Stomach smooth muscle (tissue), 2 donors: ENCODE measurements around the gene MTMR11.
"Not testable (repeated sequence)": the region's sequence is repeated elsewhere in the genome, so short reads cannot be mapped to it uniquely, and the experiment has no call there.

Source experiments
- H3K27ac ChIP-seq: one replicate; pipeline ENCODE4 v1.7.0; 2013; ENCODE audit warnings: mild to moderate bottlenecking, low read length, inconsistent platforms
- H3K27me3 ChIP-seq, 2 donors: one replicate each; pipeline ENCODE4 v1.7.0; 2013; ENCODE audit warnings: low read length in 2 of 2; ENCODE audit not compliant: insufficient read depth in 2 of 2, control insufficient read depth in 1 of 2
- H3K36me3 ChIP-seq, 2 donors: one replicate each; pipeline ENCODE4 v1.7.0; 2013; ENCODE audit warnings: low read length in 2 of 2; ENCODE audit not compliant: control insufficient read depth in 2 of 2, insufficient read depth in 2 of 2
- H3K4me1 ChIP-seq: one replicate; pipeline ENCODE4 v1.7.0; 2013; ENCODE audit warnings: low read length; ENCODE audit not compliant: control insufficient read depth, insufficient read depth
- H3K4me3 ChIP-seq, 2 donors: one replicate each; pipeline ENCODE4 v1.7.0; 2013; ENCODE audit warnings: low read length in 2 of 2
- H3K9ac ChIP-seq, 2 donors: one replicate each; pipeline ENCODE4 v1.7.0; 2013; ENCODE audit warnings: low read length in 2 of 2, mild to moderate bottlenecking in 1 of 2
- H3K9me3 ChIP-seq, 2 donors: one replicate each; pipeline ENCODE4 v1.7.0; 2013; ENCODE audit warnings: low read length in 2 of 2; ENCODE audit not compliant: control insufficient read depth in 2 of 2
- donor health status: healthy.
- donor health status: Pancreatic carcinoma.

MTMR11 gene

DNA sequence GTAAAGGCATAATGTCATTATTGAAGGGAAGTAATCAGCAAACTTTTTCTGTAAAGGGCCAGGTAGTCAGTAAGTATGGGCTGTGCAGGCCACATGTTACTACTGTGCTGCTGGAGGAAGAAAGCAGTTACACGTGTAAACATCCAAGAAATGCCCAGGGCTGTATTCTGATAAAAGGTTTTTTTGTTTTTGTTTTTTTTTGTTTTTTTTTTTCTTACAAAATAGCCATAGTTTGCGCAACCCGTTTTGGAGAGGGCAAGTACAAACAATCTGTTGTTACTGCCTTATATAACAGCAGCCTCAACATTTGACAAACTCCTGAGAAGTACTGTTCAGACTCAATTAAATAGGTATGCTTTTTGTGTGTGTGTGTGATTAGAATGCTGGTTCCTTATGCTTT, 26.7 kb upstream of the MTMR11 start:
- no peaks in the 10 kb centered on the region for H3K9me3 ChIP-seq
- no peak overlapping the region for H3K9ac ChIP-seq
- H3K4me1 ChIP-seq = peaks cover 5% of the 10 kb centered on the region
- no peak overlapping the region for H3K4me3 ChIP-seq
- no peak overlapping the region for H3K27ac ChIP-seq
- H3K36me3 ChIP-seq = peaks cover 30 to 41% of the 10 kb centered on the region in 2 donors
- no peaks in the 10 kb centered on the region for H3K27me3 ChIP-seq

DNA sequence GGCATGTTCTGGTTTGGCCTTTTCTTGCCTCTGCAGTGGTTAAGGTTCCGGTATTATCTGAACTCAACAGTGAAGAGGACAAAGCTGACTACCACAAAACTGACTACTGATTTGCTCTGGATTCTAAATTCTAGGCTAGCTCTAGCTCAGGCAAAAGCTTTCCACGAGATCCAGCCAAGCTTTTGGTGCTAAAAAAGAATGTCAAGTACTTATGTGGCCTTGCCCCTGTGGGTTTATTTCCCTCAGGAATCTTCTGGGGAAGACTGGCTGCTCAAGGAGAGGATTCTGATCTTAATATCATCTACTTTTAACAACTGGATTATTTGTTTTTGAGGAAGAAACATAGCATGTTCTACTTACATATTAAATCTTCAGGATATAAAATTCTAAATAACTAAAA, 26.1 kb upstream of the MTMR11 start:
- H3K27ac ChIP-seq = peak overlapping the region; percentile 31
- peaks cover 32 to 44% of the 10 kb centered on the region in 2 donors for H3K36me3 ChIP-seq
- H3K4me1 ChIP-seq = peaks cover 5% of the 10 kb centered on the region

DNA sequence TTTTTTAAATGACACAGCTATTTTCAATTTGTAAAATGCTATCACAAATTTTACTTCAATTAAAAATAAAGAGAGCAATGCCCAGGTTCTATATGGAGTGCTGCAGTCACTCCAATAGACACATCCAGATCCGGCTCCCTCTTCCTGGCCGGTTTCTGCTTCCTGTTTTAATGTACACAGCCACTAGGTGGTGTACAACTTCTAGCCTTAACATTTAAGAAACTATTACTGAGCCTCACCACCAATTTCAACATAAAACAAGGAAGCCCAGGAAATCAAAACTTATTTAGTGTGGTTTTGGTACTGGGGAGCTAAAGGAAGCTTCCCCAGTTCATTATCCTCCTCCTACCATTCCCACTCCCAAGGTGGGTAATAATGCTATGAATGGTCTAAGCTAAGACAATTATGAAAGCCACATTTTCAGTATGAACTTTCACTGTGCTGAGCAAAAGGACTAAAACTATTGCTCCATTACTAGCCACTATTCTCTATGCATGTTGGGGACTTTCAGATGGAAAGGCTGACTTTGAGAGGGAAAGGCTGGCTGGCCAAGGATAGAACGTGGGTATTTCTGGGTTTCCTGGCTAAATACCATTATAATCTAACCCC, 25.5 kb upstream of the MTMR11 start:
- Histone ChIP-seq H3K4me3 (no peak overlapping the region), H3K9ac (no peak overlapping the region), H3K36me3 (peaks cover 27 to 47% of the 10 kb centered on the region in 2 donors)

More for the DNA sequence above, 26.1 kb upstream of the MTMR11 start:
- Histone ChIP-seq H3K27me3 (no peaks in the 10 kb centered on the region), H3K9me3 (no peaks in the 10 kb centered on the region), H3K9ac (no peak overlapping the region), H3K4me3 (no peak overlapping the region)

DNA sequence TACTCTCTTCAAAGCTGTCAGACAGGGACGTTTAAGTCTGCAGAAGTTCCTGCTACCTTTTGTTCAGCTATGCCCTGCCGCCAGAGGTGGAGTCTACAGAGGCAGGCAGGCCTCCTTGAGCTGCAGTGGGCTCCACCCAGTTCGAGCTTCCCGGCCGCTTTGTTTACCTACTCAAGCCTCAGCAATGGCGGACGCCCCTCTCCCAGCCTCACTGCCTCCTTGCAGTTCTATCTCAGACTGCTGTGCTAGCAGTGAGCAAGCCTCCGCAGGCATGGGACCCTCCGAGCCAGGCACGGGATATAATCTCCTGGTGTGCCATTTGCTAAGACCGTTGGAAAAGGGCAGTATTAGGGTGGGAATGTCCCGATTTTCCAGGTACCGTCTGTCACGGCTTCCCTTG, 20.9 kb upstream of the MTMR11 start:
- not testable (repeated sequence) for H3K27me3 ChIP-seq, H3K27ac ChIP-seq, H3K9ac ChIP-seq, H3K4me1 ChIP-seq, H3K4me3 ChIP-seq, H3K9me3 ChIP-seq
- peaks cover 6 to 21% of the 10 kb centered on the region in 2 donors for H3K36me3 ChIP-seq

More for the DNA sequence above, 25.5 kb upstream of the MTMR11 start:
- Histone ChIP-seq H3K9me3 (no peaks in the 10 kb centered on the region), H3K27ac (peak overlapping the region; percentile 31), H3K4me1 (peaks cover 5% of the 10 kb centered on the region), H3K27me3 (no peaks in the 10 kb centered on the region)

GRCh38 chr1:149949911-149950310, 13.2 kb upstream of the MTMR11 start:
- H3K27me3 ChIP-seq = no peaks in the 10 kb centered on the region
- H3K9ac ChIP-seq = no peak overlapping the region
- H3K9me3 ChIP-seq = no peaks in the 10 kb centered on the region
- H3K4me3 ChIP-seq = no peak overlapping the region
- no peaks in the 10 kb centered on the region for H3K4me1 ChIP-seq
- H3K36me3 ChIP-seq = peaks cover 18 to 28% of the 10 kb centered on the region in 2 donors
- no peak overlapping the region for H3K27ac ChIP-seq

- H3K9ac ChIP-seq = no peak overlapping the region
- H3K27me3 ChIP-seq = no peaks in the 10 kb centered on the region
- H3K4me1 ChIP-seq = peaks cover 5% of the 10 kb centered on the region
- H3K4me3 ChIP-seq = no peak overlapping the region
- no peaks in the 10 kb centered on the region for H3K9me3 ChIP-seq
- peaks cover 24 to 40% of the 10 kb centered on the region in 2 donors for H3K36me3 ChIP-seq
- no peak overlapping the region for H3K27ac ChIP-seq
These were observed 8.5 kb upstream of the MTMR11 start for GRCh38 chr1:149945206-149945605.

GRCh38 chr1:149942885-149943284, 6.2 kb upstream of the MTMR11 start:
- H3K36me3 ChIP-seq = peaks cover 13 to 24% of the 10 kb centered on the region in 2 donors
- H3K27me3 ChIP-seq = no peaks in the 10 kb centered on the region
- H3K4me1 ChIP-seq = peaks cover 23% of the 10 kb centered on the region
- H3K27ac ChIP-seq = no peak overlapping the region
- no peak overlapping the region for H3K4me3 ChIP-seq
- H3K9me3 ChIP-seq = no peaks in the 10 kb centered on the region
- H3K9ac ChIP-seq = no peak overlapping the region

DNA sequence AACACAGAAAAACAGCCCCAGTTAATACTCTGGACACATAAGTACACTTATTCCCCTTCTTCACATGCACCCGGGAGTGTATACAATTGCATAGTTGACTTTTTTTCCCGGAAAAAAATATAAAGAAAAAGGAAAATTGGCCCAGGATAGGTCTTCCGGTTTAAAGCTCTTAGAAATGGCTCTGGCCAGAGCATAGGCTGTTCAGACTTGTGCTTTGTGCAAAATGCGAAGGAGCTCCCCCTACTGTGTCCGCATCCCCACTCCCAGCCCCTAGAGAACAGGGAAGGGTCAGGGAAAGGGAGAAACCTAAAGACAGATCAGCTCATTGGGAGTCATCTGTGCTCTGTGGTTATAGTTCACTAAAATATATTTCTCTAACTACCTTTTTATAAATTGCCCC, 5.5 kb upstream of the MTMR11 start:
- H3K9me3 ChIP-seq = no peaks in the 10 kb centered on the region
- peaks cover 11 to 21% of the 10 kb centered on the region in 2 donors for H3K36me3 ChIP-seq
- H3K4me3 ChIP-seq = no peak overlapping the region
- H3K9ac ChIP-seq = no peak overlapping the region
- peaks cover 30% of the 10 kb centered on the region for H3K4me1 ChIP-seq
- H3K27me3 ChIP-seq = no peaks in the 10 kb centered on the region
- no peak overlapping the region for H3K27ac ChIP-seq

GRCh38 chr1:149940427-149940826, 3.7 kb upstream of the MTMR11 start:
- Histone ChIP-seq H3K4me3 (no peak overlapping the region), H3K9ac (no peak overlapping the region), H3K4me1 (peaks cover 40% of the 10 kb centered on the region), H3K9me3 (no peaks in the 10 kb centered on the region), H3K27me3 (no peaks in the 10 kb centered on the region), H3K36me3 (peaks cover 10 to 17% of the 10 kb centered on the region in 2 donors), H3K27ac (no peak overlapping the region)

GRCh38 chr1:149938668-149939003, 2.0 kb upstream of the MTMR11 start:
- H3K9me3 ChIP-seq, H3K27me3 ChIP-seq, H3K36me3 ChIP-seq: not testable (repeated sequence)
- Histone ChIP-seq H3K27ac (peak overlapping the region; percentile 80), H3K4me1 (peaks cover 51% of the 10 kb centered on the region), H3K9ac (peak overlapping the region in 1 of 2 donors; percentile 47), H3K4me3 (peak overlapping the region; percentile 37 to 72)

DNA sequence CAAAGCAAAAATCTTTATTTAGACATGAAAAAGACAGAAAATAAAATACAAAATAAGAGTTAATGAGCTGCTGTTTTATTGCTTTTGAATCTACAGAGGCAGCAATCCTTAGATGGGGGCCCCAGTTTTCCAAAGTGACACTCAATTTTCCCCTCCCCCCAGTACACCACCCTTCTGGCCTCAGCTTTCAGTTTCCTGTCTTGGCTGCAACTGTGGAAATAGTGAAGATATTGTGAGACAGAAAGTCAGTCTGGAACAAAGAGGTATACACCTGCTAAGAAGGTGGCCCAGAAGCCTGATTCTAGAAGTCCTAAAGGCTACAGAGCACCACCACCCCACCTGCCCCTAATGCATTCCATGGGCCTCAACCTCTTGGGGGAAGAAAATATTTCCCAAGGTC, 1.1 kb upstream of the MTMR11 start:
- H3K4me1 ChIP-seq = peaks cover 51% of the 10 kb centered on the region
- peaks cover 0 to 10% of the 10 kb centered on the region in 2 donors for H3K36me3 ChIP-seq
- H3K27ac ChIP-seq = peak overlapping the region; percentile 80

More for the DNA sequence above, 1.1 kb upstream of the MTMR11 start:
- H3K4me3 ChIP-seq = peak overlapping the region in 1 of 2 donors; percentile 92
- no peaks in the 10 kb centered on the region for H3K27me3 ChIP-seq
- no peaks in the 10 kb centered on the region for H3K9me3 ChIP-seq
- H3K9ac ChIP-seq = no peak overlapping the region
